Stimulated activated effector memory CD8-positive, alpha-beta T cell treated with anti-CD3 and anti-CD28 coated beads, Interleukin-12 subunit alpha, Interleukin-12 subunit beta, amount 100 ng/mL, for 72 hours (primary cell): ENCODE measurements around the gene SLC25A30.
A peak's percentile ranks its signal among the peaks of the same experiment; 100 is the strongest.
"Not testable (repeated sequence)": the region's sequence is repeated elsewhere in the genome, so short reads cannot be mapped to it uniquely, and the experiment has no call there.

Experiments
- ATAC-seq: fragments of 150-1000 bp; cut with Tn5 transposase; 2 replicates; pipeline ENCODE4 v1.10.0; 2021
- DNase-seq, 2 donors: peaks; one replicate each; pipeline ENCODE4 v3.0.0; 2021 to 2022; ENCODE audit warnings: low spot score in 2 of 2
- H3K27ac Mint-ChIP-seq: one replicate; pipeline ENCODE4 v1.8.0; 2022; ENCODE audit warnings: mild to moderate bottlenecking, mixed read lengths
- H3K36me3 Mint-ChIP-seq: one replicate; pipeline ENCODE4 v1.8.0; 2022; ENCODE audit warnings: mild to moderate bottlenecking, mixed read lengths
- H3K4me1 Mint-ChIP-seq: one replicate; pipeline ENCODE4 v1.8.0; 2022; ENCODE audit warnings: mixed read lengths
- H3K4me3 Mint-ChIP-seq: one replicate; pipeline ENCODE4 v1.8.0; 2022; ENCODE audit warnings: mild to moderate bottlenecking, mixed read lengths
- H3K9me3 Mint-ChIP-seq: one replicate; pipeline ENCODE4 v1.8.0; 2022; ENCODE audit warnings: mixed read lengths

SLC25A30 gene

DNA sequence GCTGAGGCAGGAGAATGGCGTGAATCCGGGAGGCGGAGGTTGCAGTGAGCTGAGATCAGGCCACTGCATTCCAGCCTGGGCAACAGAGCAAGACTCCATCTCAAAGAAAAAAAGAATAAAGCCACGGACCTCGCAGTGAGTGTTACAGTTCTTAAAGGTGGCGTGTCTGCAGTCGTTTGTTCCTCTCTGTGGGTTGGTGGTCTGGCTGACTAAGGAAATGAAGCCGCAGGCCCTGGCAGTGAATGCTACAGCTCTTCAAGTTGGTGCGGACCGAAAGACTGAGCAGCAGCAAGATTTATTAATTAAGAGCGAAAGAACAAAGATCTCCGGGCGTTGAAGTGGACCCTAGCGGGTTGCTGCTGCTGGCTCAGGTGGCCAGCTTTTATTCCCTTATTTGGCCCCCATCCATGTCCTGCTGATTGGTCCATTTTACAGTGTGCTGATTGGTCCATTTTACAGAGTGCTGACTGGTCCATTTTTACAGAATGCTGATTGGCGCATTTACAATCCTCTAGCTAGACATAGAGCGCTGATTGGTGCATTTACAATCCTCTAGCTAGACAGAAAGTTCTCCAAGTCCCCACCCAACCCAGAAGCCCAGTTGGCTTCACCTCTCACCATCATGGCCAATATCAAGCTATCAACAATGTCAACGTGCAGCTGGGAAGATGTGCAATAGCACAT, 31.1 kb downstream of the SLC25A30 start:
- H3K4me1 Mint-ChIP-seq, H3K27ac Mint-ChIP-seq, H3K4me3 Mint-ChIP-seq, H3K9me3 Mint-ChIP-seq, DNase-seq: not testable (repeated sequence)
- H3K36me3 Mint-ChIP-seq: peaks cover 31% of the 10 kb centered on the region
- ATAC-seq: peak; percentile 80

DNA sequence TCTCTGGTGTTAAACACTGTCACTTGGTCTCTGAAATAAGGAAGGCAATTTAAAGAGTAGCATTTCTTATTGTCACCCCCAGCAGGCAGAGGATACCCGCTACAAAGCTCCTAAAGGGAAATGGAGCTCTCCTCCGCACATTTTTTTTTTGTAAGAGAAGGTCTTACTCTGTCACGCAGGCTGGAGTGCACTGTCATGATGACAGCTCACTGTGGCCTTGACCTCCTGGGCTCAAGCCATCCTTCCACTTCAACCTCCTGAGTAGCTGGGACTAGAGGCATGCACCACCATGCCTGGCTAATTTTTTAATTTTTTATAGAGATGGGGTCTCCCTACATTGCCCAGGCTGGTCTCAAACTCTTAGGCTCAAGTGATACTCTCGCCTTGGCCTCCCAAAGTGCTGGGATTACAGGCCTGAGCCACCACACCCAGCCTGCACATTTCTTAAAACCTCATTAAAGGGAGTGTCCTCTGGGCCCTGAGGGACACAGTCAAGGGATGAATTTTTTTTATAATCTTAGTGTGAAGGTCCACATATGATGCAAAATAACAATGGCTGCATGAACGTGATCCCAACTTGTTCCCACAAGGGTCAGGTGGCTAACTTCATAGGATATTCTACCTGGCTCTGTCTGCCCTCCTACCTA, 32.1 kb downstream of the SLC25A30 start:
- Mint-ChIP-seq H3K4me3 (no peak overlapping the region), H3K9me3 (no peaks in the 10 kb centered on the region), H3K36me3 (peaks cover 26% of the 10 kb centered on the region), H3K27ac (no peak overlapping the region), H3K4me1 (no peaks in the 10 kb centered on the region)
- no peak for ATAC-seq
- no peak for DNase-seq

DNA sequence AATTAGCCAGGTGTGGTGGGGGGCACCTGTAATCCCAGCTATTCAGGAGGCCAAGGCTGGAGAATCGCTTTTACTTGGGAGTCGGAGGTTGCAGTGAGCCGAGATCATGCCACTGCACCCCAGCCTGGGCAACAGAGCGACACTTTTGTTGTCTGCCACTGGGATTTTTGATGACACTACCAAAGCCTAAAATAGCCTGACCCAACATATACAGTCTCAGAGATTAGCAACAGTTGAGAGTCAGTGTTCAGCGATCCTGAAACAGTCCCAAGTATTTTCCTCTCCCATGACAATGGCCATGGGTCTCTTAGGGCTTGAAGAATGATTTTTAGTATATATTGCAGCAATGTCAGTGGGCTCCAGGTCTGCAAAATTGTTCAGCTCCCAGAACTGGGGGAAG, 32.9 kb downstream of the SLC25A30 start:
- no peaks in the 10 kb centered on the region for H3K9me3 Mint-ChIP-seq

DNA sequence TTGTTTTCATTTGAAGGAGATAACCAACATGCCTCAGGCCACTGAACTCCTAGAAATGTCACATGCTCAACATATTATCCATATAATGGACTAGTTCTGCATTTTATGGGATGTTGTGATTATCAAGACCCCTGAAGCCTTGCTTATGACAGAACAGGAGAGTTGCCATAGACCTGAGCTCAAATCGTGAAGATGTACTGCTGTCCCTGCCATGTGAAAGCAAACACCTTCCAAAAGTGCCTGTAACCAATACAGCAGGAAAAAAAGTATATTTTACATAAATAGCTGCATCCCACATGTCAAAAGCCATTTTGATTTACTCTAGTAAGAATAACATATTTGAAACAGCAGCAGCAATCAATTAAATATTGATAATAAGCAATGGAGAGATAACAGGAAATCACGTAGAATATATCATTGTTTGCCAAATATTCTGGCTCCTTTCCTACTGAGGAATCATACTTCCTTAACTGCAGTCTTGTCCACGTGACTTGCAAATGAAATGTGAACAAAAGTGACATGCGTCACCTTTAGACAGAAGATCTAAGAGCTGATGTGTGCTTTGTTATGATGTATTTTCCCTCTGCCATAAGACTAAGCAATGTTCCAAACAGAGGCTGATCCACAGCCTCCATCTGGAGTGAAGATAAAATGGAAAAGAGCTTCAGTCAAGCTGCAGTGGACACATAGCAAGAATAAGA, 33.5 kb downstream of the SLC25A30 start:
- Mint-ChIP-seq H3K9me3 (no peaks in the 10 kb centered on the region), H3K36me3 (peaks cover 15% of the 10 kb centered on the region), H3K4me3 (no peak overlapping the region), H3K4me1 (no peaks in the 10 kb centered on the region), H3K27ac (no peak overlapping the region)
- DNase-seq: no peak
- ATAC-seq: no peak

More for the DNA sequence above, 32.9 kb downstream of the SLC25A30 start:
- H3K27ac Mint-ChIP-seq: no peak overlapping the region
- H3K4me3 Mint-ChIP-seq: no peak overlapping the region
- no peak for DNase-seq
- no peak for ATAC-seq
- H3K4me1 Mint-ChIP-seq: no peaks in the 10 kb centered on the region
- peaks cover 19% of the 10 kb centered on the region for H3K36me3 Mint-ChIP-seq

DNA sequence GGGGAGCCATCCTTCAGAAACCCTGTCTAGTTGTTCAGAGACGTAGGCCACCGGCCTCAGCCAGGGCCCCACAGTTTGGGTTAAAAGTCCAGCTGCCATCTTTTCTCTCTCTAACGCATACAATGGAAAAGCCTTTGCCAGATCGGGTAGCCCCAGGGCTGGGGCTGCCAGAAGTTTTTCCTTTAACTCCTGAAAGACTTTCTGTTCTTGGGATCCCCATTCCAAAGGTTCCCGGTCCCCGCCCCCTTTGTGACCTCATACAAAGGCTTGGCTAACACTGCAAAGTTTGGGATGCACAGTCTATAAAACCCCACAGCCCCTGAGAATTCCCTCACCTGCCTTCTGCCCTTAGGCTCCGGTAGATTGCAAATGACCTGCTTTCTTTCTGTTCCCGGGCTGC, 35.4 kb downstream of the SLC25A30 start:
- not testable (repeated sequence) for DNase-seq, H3K36me3 Mint-ChIP-seq, H3K9me3 Mint-ChIP-seq, ATAC-seq, H3K4me1 Mint-ChIP-seq, H3K4me3 Mint-ChIP-seq, H3K27ac Mint-ChIP-seq

DNA sequence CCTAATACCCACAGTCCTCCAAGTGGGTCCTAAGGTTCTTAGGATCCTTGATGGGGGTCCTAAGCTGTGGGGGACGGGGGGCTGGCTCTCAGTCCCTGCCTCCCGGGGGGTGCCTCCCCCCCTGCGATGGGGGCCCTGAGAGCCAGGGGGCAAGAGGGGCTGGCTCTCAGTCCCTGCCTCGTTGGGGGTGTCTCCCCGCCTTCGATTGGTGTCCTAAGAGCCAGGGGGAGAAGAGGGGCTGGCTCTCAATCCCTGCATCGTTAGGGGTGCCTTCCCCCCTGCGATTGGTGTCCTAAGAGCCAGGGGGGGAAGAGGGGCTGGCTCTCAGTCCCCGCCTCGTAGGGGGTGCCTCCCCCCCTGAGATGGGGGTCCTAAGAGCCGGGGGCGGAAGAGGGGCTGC, 37.0 kb downstream of the SLC25A30 start:
- H3K27ac Mint-ChIP-seq: no peak overlapping the region

DNA sequence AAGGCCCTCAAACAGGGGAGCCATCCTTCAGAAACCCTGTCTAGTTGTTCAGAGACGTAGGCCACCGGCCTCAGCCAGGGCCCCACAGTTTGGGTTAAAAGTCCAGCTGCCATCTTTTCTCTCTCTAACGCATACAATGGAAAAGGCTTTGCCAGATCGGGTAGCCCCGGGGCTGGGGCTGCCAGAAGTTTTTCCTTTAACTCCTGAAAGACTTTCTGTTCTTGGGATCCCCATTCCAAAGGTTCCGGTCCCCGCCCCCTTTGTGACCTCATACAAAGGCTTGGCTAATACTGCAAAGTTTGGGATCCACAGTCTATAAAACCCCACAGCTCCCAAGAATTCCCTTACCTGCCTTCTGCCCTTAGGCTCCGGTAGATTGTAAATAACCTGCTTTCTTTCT, 37.5 kb downstream of the SLC25A30 start:
- ATAC-seq, H3K36me3 Mint-ChIP-seq, H3K4me1 Mint-ChIP-seq, H3K27ac Mint-ChIP-seq, H3K9me3 Mint-ChIP-seq, H3K4me3 Mint-ChIP-seq, DNase-seq: not testable (repeated sequence)

More for the DNA sequence above, 37.0 kb downstream of the SLC25A30 start:
- Mint-ChIP-seq H3K9me3 (no peaks in the 10 kb centered on the region), H3K36me3 (no peaks in the 10 kb centered on the region), H3K4me1 (no peaks in the 10 kb centered on the region), H3K4me3 (no peak overlapping the region)
- DNase-seq (no peak), ATAC-seq (no peak)

DNA sequence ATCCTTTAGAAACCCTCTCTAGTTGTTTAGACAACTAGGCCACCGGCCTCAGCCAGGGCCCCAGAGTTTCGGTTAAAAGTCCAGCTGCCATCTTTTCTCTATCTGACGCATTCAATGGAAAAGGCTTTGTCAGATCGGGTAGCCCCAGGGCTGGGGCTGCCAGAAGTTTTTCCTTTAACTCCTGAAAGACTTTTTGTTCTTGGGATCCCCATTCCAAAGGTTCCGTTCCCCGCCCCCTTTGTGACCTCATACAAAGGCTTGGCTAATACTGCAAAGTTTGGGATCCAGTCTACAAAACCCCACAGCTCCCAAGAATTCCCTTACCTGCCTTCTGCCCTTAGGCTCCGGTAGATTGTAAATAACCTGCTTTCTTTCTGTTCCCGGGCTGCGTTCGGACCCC, 38.7 kb downstream of the SLC25A30 start:
- not testable (repeated sequence) for H3K36me3 Mint-ChIP-seq, DNase-seq, H3K4me3 Mint-ChIP-seq, H3K9me3 Mint-ChIP-seq, H3K27ac Mint-ChIP-seq, ATAC-seq, H3K4me1 Mint-ChIP-seq

DNA sequence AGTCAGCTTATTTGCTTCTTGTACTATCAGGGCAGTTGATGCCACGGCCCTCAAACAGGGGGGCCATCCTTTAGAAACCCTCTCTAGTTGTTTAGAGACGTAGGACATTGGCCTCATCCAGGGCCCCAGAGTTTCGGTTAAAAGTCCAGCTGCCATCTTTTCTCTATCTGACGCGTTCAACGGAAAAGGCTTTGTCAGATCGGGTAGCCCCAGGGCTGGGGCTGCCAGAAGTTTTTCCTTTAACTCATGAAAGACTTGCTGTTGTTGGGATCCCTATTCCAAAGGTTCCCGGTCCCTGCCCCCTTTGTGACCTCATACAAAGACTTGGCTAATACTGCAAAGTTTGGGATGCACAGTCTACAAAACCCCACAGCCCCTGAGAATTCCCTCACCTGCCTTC, 39.4 kb downstream of the SLC25A30 start:
- H3K9me3 Mint-ChIP-seq, H3K27ac Mint-ChIP-seq, H3K4me3 Mint-ChIP-seq, H3K4me1 Mint-ChIP-seq, H3K36me3 Mint-ChIP-seq, ATAC-seq, DNase-seq: not testable (repeated sequence)

DNA sequence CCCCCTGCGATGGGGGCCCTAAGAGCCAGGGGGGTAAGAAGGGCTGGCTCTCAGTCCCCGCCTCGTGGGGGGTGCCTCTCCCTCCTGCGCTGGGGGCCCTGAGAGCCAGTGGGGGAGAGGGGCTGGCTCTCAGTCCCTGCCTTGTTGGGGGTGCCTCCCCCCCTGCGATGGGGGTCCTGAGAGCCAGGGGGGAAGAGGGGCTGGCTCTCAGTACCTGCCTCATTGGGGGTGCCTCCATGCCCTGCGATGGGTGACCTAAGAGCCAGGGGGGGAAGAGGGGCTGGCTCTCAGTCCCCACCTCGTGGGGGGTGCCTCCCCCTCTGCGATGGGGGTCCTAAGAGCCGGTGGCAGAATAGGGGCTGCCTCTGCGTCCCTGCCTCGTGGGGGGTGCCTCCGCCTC, 40.9 kb downstream of the SLC25A30 start:
- not testable (repeated sequence) for H3K27ac Mint-ChIP-seq, H3K4me1 Mint-ChIP-seq, H3K9me3 Mint-ChIP-seq, DNase-seq, ATAC-seq, H3K4me3 Mint-ChIP-seq
- peaks cover 14% of the 10 kb centered on the region for H3K36me3 Mint-ChIP-seq

DNA sequence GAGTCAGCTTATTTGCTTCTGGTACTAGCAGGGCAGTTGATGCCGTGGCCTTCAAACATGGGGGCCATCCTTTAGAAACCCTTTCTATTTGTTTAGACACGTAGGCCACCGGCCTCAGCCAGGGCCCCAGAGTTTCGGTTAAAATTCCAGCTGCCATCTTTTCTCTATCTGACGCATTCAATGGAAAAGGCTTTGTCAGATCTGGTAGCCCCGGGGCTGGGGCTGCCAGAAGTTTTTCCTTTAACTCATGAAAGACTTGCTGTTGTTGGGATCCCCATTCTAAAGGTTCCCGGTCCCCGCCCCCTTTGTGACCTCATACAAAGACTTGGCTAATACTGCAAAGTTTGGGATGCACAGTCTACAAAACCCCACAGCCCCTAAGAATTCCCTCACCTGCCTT, 41.5 kb downstream of the SLC25A30 start:
- not testable (repeated sequence) for H3K4me3 Mint-ChIP-seq, ATAC-seq, DNase-seq, H3K4me1 Mint-ChIP-seq, H3K27ac Mint-ChIP-seq, H3K9me3 Mint-ChIP-seq
- H3K36me3 Mint-ChIP-seq: peaks cover 19% of the 10 kb centered on the region

DNA sequence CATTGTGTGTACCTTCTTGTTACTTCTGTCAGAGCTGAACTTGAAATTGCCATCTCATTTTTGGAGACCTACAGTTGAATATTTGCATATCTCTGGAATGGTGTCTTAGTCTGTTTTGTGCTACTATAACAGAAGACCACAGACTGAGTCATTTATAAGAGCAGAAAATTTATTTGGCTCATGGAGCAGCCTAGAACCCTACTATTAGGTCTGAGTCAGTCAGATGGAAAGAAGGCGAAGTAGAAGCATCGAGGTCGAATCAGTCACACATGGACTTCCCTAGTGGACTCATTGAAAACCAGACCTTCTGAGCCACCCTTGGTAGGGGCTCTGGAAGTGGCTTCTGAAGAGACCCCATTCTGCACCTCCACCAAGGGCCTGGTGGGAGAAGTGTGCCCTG, 43.3 kb downstream of the SLC25A30 start:
- Mint-ChIP-seq H3K9me3 (no peaks in the 10 kb centered on the region), H3K27ac (no peak overlapping the region), H3K4me3 (no peak overlapping the region), H3K4me1 (peaks cover 5% of the 10 kb centered on the region), H3K36me3 (peaks cover 36% of the 10 kb centered on the region)
- DNase-seq (no peak), ATAC-seq (peak; percentile 44)

DNA sequence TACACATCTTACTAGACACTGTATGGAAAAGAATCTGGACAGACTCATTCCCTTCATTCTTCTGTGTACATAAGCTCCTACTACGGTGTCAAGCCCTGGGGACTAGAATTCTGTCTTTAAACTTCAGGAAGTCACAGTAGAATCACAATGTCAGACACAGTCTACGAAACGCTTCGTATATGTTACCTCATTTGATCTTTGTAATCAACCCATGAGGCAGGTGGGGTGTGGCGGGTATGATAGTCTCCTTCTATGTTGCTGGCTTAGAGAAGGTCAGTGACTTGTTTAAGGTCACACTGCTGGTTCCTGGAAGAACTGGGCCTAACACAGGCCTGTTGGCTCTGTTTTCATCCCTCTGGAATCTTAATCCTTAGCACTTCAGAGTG, 45.0 kb downstream of the SLC25A30 start:
- H3K36me3 Mint-ChIP-seq: peaks cover 38% of the 10 kb centered on the region
- peaks cover 19% of the 10 kb centered on the region for H3K4me1 Mint-ChIP-seq
- no peaks in the 10 kb centered on the region for H3K9me3 Mint-ChIP-seq
- ATAC-seq (no peak), DNase-seq (no peak)
- H3K27ac Mint-ChIP-seq: peak overlapping the region; percentile 17
- no peak overlapping the region for H3K4me3 Mint-ChIP-seq

DNA sequence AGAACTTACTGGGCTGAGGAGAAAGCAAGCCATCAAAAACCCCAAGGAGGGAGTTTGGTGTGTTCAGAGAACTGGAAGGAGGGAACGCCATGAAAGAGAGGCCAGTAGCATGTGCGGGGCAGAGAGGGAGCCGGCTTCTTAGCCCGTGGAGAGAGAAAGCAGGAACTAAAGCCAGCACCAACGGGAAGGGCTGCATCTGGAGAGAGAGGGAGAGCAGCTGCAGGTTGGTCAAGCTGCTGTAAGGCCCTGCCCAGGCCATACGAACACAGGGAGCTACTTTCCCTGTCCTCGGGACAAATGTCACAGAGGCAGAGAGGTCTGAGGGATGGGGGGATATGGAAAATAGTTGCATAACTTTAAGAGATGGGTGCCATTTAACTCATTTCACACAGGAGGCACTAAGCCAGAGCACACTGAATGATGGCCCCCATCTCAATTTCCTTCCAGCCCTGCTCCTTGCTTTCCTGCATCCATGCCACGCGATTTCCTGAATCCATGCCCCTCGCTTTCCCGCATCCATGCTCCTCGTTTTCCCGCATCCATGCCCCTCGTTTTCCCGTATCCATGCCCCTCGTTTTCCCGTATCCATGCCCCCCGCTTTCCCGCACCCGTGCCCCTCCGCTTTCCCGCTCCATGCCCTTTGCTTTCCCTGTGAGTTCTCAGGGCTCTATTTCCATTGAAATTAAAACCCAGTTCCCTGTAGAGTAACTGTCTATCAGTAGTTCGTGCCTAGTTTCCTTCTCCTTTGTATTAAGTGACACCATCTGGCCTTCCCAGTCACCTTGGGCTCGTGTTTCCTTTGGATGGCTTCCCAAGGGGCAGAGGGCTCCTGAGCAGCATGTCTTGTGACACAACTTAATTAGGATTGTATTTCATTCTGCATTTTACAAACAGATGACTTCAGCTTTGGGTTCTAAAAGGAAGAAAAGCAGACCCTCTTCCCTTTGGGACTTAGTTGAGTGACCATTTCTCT, 45.7 kb downstream of the SLC25A30 start:
- ATAC-seq (no peak), DNase-seq (no peak)
- Mint-ChIP-seq H3K4me1 (peaks cover 26% of the 10 kb centered on the region), H3K36me3 (peaks cover 38% of the 10 kb centered on the region), H3K27ac (peak overlapping the region; percentile 4), H3K9me3 (no peaks in the 10 kb centered on the region), H3K4me3 (no peak overlapping the region)

DNA sequence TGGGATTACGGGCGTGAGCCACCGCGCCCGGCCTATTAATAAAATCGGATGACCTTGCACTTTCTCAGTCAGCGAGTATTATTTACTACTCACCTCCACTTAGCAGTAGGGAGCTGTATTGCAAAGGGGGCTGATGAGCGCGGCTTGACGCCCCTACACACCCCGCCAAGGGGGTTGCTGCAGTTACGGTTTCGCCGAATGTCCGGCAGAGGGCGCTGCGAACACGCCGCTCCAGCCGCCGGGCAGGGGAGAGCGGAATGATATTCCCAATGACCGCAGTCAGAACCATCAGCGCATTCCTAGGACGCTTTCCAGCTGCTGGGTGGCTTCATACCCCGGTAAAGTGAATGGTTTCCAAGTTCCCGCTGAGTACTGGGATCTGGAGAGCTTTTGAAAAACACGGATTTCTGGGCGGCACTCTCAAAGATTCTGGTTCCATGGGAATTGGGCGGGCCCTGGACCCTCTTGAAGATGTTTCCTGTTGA, 47.2 kb downstream of the SLC25A30 start:
- Mint-ChIP-seq H3K9me3 (no peaks in the 10 kb centered on the region), H3K4me1 (peaks cover 35% of the 10 kb centered on the region), H3K4me3 (no peak overlapping the region), H3K36me3 (peaks cover 38% of the 10 kb centered on the region), H3K27ac (no peak overlapping the region)
- ATAC-seq: no peak
- peak; percentile 39 to 69 for DNase-seq
